Naive thymus-derived CD8-positive, alpha-beta T cell (primary cell): Measurements from ENCODE around the gene KRTAP12-1. TPM values are rescaled to one million over a fixed set of nuclear protein-coding genes. Genes with fewer than 3 reads are reported as not detected.
"Not testable (repeated sequence)": the region's sequence is repeated elsewhere in the genome, so short reads cannot be mapped to it uniquely, and the experiment has no call there.

Experiments used
- ATAC-seq, 2 donors: fragments of 150-1000 bp; cut with Tn5 transposase in 1 of 2; sonication (Bioruptor Pico), chemical (Tn5 transposase) in 1 of 2; 1 replicate in 1 of 2; 2 replicates in 1 of 2; pipeline ENCODE4 v1.10.0; 2021; ENCODE audit warnings: mild to moderate bottlenecking in 2 of 2, moderate library complexity in 2 of 2
- POLR2A ChIA-PET: fragments of 350-600 bp; sonication (Branson Sonifier 250); formaldehyde crosslinking; loops from one replicate; lab custom pipeline; 2021; ENCODE audit warnings: antibody characterized with exemption; lab: Charles Lee
- DNase-seq, 10 donors: peaks; one replicate each; pipeline versions ENCODE4 v3.0.0 to v3.0.0-alpha.2; 2020 to 2022
- H3K27ac Mint-ChIP-seq, 10 donors: one replicate each; pipeline ENCODE4 v1.8.0; 2020 to 2022; ENCODE audit warnings: mild to moderate bottlenecking in 10 of 10, mixed read lengths in 10 of 10, moderate library complexity in 4 of 10, inconsistent platforms in 1 of 10
- H3K27me3 Mint-ChIP-seq, 5 donors: one replicate each; pipeline ENCODE4 v1.8.0; 2021 to 2022; ENCODE audit warnings: mixed read lengths in 5 of 5
- H3K36me3 Mint-ChIP-seq, 3 donors: one replicate each; pipeline ENCODE4 v1.8.0; 2020 to 2022; ENCODE audit warnings: mixed read lengths in 3 of 3, mild to moderate bottlenecking in 2 of 3, inconsistent platforms in 1 of 3
- H3K4me1 Mint-ChIP-seq, 4 donors: one replicate each; pipeline ENCODE4 v1.8.0; 2021 to 2022; ENCODE audit warnings: mixed read lengths in 4 of 4
- H3K4me3 Mint-ChIP-seq, 10 donors: one replicate each; pipeline ENCODE4 v1.8.0; 2020 to 2022; ENCODE audit warnings: mild to moderate bottlenecking in 10 of 10, mixed read lengths in 10 of 10, moderate library complexity in 6 of 10, inconsistent platforms in 1 of 10
- H3K9me3 Mint-ChIP-seq, 9 donors: one replicate each; pipeline ENCODE4 v1.8.0; 2020 to 2022; ENCODE audit warnings: mixed read lengths in 9 of 9, mild to moderate bottlenecking in 3 of 9, inconsistent platforms in 1 of 9, moderate library complexity in 1 of 9
- polyA plus RNA-seq, 3 donors: library from polyadenylated mRNA; unstranded; fragments of 300-500 nt; fragmentation: Illumina TruSeq; gene quantifications; one replicate each; pipeline ENCODE4 v1.2.3, GENCODE V29; 2021
- total RNA-seq, 8 experiments: library from RNA in 2 of 8; stranded (reverse) in 2 of 8; gene quantifications; one replicate each; pipeline ENCODE4 v1.2.3 and lab custom pipeline; 2021 to 2026

The KRTAP12-1 gene
- total and polyA plus RNA-seq, 5 experiments from 2014 or later = not detected

DNA sequence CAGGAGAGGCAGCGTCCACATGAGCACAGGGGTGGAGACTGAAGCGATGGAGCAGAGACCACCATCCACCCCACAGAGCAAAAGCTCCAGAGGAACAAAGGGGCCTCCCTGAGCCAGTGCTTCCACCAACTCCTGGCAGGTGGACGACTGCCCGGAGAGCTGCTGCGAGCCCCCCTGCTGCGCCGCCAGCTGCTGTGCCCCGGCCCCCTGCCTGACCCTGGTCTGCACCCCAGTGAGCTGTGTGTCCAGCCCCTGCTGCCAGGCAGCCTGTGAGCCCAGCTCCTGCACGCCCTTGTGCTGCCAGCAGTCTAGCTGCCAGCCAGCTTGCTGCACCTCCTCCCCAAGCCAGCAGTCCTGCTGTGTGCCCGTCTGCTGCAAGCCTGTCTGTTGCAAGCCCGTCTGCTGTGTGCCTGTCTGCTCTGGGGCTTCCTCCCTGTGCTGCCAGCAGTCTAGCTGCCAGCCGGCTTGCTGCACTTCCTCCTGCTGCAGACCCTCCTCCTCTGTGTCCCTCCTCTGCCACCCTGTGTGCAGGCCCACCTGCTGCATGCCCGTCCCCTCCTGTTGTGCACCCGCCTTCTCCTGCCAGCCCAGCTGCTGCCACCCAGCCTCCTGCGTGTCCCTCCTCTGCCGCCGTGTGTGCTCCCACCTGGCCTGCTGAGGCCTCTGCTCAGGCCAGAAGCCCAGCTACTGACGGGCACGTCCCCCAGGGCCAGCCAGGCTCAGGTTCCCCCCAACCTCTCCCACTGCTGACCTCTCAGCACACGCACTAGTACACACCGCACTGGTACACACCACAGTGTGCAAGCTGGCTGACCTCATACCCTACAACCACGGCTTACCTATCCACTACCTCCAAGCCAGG lies 20.4 kb upstream of the KRTAP12-1 start:
- Mint-ChIP-seq H3K27ac (peak overlapping the region in 1 of 10 donors; percentile 4), H3K4me3 (no peak overlapping the region), H3K36me3 (peaks cover 7 to 8% (median 7%) of the 10 kb centered on the region in 3 donors), H3K27me3 (peaks cover 44 to 95% (median 59%) of the 10 kb centered on the region in 5 donors), H3K4me1 (peaks cover 0 to 29% (median 15%) of the 10 kb centered on the region in 4 donors), H3K9me3 (peaks cover 0 to 22% (median 8%) of the 10 kb centered on the region in 9 donors)
- no peak for ATAC-seq
- no peak for DNase-seq
- POLR2A ChIA-PET = no interaction called here

DNA sequence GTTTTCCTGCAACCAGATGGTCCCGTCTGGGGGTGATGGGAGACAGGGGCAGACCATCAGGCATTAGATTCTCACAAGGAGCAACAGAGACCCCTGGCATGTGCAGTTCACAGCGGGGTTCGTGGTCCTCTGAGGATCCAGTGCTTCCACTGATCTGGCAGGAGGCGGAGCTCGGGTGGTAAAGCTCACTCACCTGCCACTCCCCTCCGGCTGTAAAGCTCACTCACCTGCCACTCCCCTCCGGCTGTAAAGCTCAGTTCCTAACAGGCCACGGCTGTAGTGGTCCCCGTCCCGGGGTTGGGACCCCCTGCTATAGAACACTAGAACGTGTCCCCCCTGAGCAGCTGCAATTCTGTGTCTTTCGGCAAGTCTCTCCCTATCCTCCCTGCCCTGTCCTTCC lies 19.6 kb upstream of the KRTAP12-1 start:
- Mint-ChIP-seq H3K4me1 (peaks cover 0 to 35% (median 18%) of the 10 kb centered on the region in 4 donors), H3K36me3 (peaks cover 7 to 8% (median 7%) of the 10 kb centered on the region in 3 donors), H3K27me3 (peaks cover 43 to 95% (median 59%) of the 10 kb centered on the region in 5 donors), H3K4me3 (no peak overlapping the region), H3K27ac (no peak overlapping the region), H3K9me3 (peaks cover 0 to 22% (median 8%) of the 10 kb centered on the region in 9 donors)
- no peak for ATAC-seq
- POLR2A ChIA-PET = no interaction called here
- no peak for DNase-seq

DNA sequence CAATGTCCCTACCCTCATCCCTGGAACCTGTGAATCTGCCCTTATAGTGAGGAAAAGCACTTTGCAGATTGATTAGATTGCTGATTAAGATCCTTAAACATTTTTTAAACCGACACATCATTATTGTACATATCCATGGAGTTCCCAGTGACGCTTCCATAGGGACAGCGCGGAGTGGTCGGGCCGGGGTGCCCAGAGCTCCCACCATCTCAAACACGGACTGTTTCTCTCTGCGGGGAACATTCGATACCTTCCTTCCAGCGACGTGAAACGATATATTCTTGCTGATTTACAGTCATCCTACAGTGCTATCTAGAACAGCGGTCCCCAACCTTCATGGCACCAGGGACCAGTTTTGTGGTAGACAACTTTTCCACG lies 19.0 kb upstream of the KRTAP12-1 start:
- Mint-ChIP-seq H3K27ac (no peak overlapping the region), H3K27me3 (peaks cover 43 to 95% (median 58%) of the 10 kb centered on the region in 5 donors), H3K9me3 (peaks cover 0 to 19% (median 7%) of the 10 kb centered on the region in 9 donors), H3K4me1 (peaks cover 0 to 41% (median 18%) of the 10 kb centered on the region in 4 donors), H3K36me3 (peaks cover 6 to 8% (median 7%) of the 10 kb centered on the region in 3 donors), H3K4me3 (no peak overlapping the region)
- POLR2A ChIA-PET = no interaction called here
- no peak for ATAC-seq
- DNase-seq = no peak

- ATAC-seq (no peak), DNase-seq (no peak)
- Mint-ChIP-seq H3K27ac (peak overlapping the region in 1 of 10 donors; percentile 52), H3K27me3 (peaks cover 38 to 89% (median 55%) of the 10 kb centered on the region in 5 donors), H3K36me3 (peaks cover 2 to 3% (median 2%) of the 10 kb centered on the region in 3 donors), H3K4me1 (peaks cover 0 to 47% (median 20%) of the 10 kb centered on the region in 4 donors), H3K4me3 (peak overlapping the region in 1 of 10 donors; percentile 48), H3K9me3 (peaks cover 0 to 13% (median 3%) of the 10 kb centered on the region in 9 donors)
- POLR2A ChIA-PET = interaction anchor here (0.8 to 1.1 kb wide), 2 partner anchors 8 to 43 kb away, joined by 3 read pairs; partner anchors contain the start of gene KRTAP12-3
Measured at GRCh38 chr21:44700101-44701022, 18.4 kb upstream of the KRTAP12-1 start.

DNA sequence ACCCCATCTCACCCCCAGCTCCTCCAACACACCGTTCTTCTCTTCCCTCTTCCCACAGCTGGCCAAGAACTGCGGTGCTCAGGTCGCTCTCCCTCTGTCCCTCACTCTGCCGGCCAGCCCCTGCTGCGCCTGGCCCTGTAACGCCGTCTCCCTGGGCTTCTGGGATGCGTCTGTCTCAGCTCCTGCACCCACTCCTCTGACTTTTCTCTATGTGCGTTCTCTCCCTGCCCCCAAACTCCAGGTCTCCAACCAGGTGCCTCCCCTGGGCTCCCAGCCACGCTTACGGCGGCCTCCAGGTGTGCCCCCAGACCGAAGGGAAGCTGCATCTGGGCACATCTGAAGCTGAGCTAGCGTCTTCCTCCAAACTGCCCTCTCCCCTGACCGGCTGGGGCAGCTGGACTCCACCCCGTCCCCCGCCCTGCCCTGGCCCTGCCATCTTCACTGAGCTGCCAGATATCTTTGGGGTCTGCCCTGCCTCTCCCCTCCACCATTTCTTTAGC lies 17.6 kb upstream of the KRTAP12-1 start:
- Mint-ChIP-seq H3K27ac (peak overlapping the region in 3 of 10 donors; percentile 9 to 88 (median 25)), H3K36me3 (peaks cover 0 to 2% (median 2%) of the 10 kb centered on the region in 3 donors), H3K9me3 (peaks cover 0 to 5% (median 0%) of the 10 kb centered on the region in 9 donors), H3K27me3 (peaks cover 33 to 81% (median 49%) of the 10 kb centered on the region in 5 donors), H3K4me3 (peak overlapping the region in 1 of 10 donors; percentile 48), H3K4me1 (peaks cover 4 to 55% (median 24%) of the 10 kb centered on the region in 4 donors)
- DNase-seq (no peak), ATAC-seq (no peak)
- POLR2A ChIA-PET = interaction anchor here (0.8 to 1.1 kb wide), 2 partner anchors 9 to 42 kb away, joined by 3 read pairs; partner anchors contain the start of gene KRTAP12-3

DNA sequence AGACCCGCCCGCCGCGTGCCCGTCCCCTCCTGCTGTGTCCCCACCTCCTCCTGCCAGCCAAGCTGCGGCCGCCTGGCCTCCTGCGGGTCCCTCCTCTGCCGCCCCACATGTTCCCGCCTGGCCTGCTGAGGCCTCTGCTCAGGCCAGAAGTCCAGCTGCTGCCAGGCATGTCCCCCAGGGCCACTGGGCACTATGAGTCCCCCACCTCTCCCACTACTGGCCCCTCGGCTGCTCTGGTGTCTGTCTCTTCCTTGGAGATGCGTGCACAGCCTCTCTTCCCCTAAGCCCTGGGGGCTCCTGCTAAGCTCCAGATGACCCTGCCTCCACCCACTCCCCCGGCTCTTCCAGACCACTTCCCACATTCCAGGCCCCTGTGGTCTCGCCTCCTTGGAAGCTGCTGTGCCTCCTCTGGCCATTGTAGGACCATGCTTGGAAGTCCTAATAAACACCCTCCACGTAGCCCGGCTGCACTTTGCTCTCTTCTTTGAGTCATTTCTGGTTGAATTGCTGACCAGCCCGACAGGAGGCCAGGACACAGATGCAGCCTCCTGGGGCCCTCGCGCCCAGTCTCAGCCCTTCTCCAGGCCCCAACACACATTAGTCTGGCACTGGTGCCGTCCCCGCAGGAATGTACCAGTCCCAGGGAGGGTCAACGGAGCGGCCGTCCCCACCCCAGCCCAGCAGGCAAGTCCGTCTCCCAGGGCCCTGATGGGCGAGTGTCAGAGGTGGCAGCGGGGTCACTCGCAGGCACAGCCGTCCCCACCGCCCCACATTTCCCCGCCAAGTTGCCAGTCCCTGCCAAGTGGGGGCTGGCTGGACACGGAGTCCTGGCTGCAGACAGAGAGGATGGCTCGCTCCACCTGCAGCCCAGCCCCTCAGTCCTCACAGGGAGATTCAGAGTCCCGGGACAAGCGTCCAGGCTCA lies 16.1 kb upstream of the KRTAP12-1 start:
- POLR2A ChIA-PET = interaction anchor here (0.6 kb wide), 1 partner anchor 39 kb away, joined by 3 read pairs; no protein-coding TSS in a partner anchor
- Mint-ChIP-seq H3K27me3 (peaks cover 29 to 66% (median 44%) of the 10 kb centered on the region in 5 donors), H3K36me3 (peaks cover 0 to 2% (median 2%) of the 10 kb centered on the region in 3 donors), H3K4me3 (peak overlapping the region in 3 of 10 donors; percentile 11 to 58 (median 54)), H3K27ac (peak overlapping the region in 1 of 10 donors; percentile 47), H3K9me3 (peaks cover 0 to 7% (median 0%) of the 10 kb centered on the region in 9 donors), H3K4me1 (peaks cover 5 to 62% (median 26%) of the 10 kb centered on the region in 4 donors)
- DNase-seq = no peak
- no peak for ATAC-seq

DNA sequence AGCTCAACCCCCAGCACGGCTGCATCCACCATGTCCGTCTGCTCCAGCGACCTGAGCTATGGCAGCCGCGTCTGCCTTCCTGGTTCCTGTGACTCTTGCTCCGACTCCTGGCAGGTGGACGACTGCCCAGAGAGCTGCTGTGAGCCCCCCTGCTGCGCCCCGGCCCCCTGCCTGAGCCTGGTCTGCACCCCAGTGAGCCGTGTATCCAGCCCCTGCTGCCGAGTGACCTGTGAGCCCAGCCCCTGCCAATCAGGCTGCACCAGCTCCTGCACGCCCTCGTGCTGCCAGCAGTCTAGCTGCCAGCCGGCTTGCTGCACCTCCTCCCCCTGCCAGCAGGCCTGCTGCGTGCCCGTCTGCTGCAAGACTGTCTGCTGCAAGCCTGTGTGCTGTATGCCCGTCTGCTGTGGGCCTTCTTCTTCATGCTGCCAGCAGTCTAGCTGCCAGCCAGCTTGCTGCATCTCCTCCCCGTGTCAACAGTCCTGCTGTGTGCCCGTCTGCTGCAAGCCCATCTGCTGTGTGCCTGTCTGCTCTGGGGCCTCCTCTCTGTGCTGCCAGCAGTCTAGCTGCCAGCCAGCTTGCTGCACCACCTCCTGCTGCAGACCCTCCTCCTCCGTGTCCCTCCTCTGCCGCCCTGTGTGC lies 15.3 kb upstream of the KRTAP12-1 start, which contains the start of gene KRTAP10-12:
Gene KRTAP10-12, plus strand, starts transcription at position 1 of the 639 bp plus-strand sequence. Its CDS starts 30 bp downstream, at position 31.
- peak within 1 kb of the TSS in 6 of 10 donors; percentile 11 to 62 (median 38) for H3K27ac Mint-ChIP-seq
- H3K4me1 Mint-ChIP-seq = peaks cover 5 to 62% (median 24%) of the 10 kb centered on the region in 4 donors
- POLR2A ChIA-PET, ATAC-seq, DNase-seq, H3K36me3 Mint-ChIP-seq: not testable (repeated sequence)
- H3K27me3 Mint-ChIP-seq = peaks cover 24 to 59% (median 42%) of the 10 kb centered on the region in 5 donors
- H3K9me3 Mint-ChIP-seq = peaks cover 0 to 14% (median 2%) of the 10 kb centered on the region in 9 donors
- peak within 1 kb of the TSS in 4 of 10 donors; percentile 11 to 72 (median 51) for H3K4me3 Mint-ChIP-seq

DNA sequence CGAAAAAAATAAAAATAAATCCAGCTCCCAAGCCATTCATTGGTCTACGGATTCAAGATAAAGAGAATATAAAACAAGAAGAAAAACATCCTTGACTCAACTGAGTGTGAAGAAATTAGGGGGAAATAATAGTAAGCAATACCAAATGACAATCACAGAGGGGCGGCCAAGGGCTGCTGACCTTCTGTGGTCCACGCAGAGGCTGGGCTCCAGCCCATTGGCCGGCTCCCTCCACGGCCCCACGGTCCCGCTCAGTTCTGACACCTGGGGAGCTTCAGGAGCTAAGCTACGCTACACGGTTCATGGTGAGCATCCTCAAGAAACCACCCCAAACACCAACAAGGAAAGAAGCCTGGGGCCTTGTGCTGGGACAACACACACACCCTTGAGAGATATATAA lies 14.6 kb upstream of the KRTAP12-1 start:
- no peak for ATAC-seq
- POLR2A ChIA-PET = interaction anchor here (1.0 kb wide), 1 partner anchor 38 kb away, joined by 3 read pairs; no protein-coding TSS in a partner anchor
- Mint-ChIP-seq H3K27me3 (peaks cover 20 to 51% (median 39%) of the 10 kb centered on the region in 5 donors), H3K36me3 (peaks cover 0 to 5% (median 2%) of the 10 kb centered on the region in 3 donors), H3K27ac (peak overlapping the region in 2 of 10 donors; percentile 29 to 37), H3K4me3 (peak overlapping the region in 1 of 10 donors; percentile 24), H3K4me1 (peaks cover 12 to 64% (median 29%) of the 10 kb centered on the region in 4 donors), H3K9me3 (peaks cover 0 to 15% (median 3%) of the 10 kb centered on the region in 9 donors)
- no peak for DNase-seq

DNA sequence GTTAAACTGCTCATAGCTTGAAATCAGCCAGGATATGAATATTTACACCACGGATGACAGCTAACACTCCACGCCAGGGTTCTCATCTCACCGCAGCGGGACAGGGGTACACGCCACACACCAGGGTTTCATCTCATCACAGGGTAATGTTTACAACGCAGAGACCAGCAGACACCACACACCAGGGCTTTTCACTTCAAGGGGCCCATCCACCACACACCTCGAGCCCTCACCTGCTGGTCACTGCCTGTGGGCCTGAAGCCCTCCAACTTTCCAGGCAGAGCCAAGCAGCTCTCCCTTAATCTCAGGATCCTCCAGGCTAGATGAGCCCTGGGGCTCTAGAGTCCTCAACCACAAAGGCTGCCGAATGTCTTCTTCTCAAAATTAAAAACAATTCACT lies 13.7 kb upstream of the KRTAP12-1 start:
- H3K27me3 Mint-ChIP-seq = peaks cover 15 to 42% (median 31%) of the 10 kb centered on the region in 5 donors
- DNase-seq (no peak), ATAC-seq (no peak)
- peaks cover 0 to 5% (median 2%) of the 10 kb centered on the region in 3 donors for H3K36me3 Mint-ChIP-seq
- H3K27ac Mint-ChIP-seq = peak overlapping the region in 6 of 10 donors; percentile 11 to 73 (median 38)
- peaks cover 0 to 15% (median 3%) of the 10 kb centered on the region in 9 donors for H3K9me3 Mint-ChIP-seq
- POLR2A ChIA-PET = no interaction called here
- peak overlapping the region in 1 of 10 donors; percentile 4 for H3K4me3 Mint-ChIP-seq
- peaks cover 16 to 72% (median 35%) of the 10 kb centered on the region in 4 donors for H3K4me1 Mint-ChIP-seq

GRCh38 chr21:44695184-44695583 lies 13.2 kb upstream of the KRTAP12-1 start:
- H3K27me3 Mint-ChIP-seq = peaks cover 15 to 41% (median 31%) of the 10 kb centered on the region in 5 donors
- H3K36me3 Mint-ChIP-seq = peaks cover 0 to 5% (median 2%) of the 10 kb centered on the region in 3 donors
- H3K4me3 Mint-ChIP-seq = peak overlapping the region in 1 of 10 donors; percentile 4
- DNase-seq = no peak
- H3K4me1 Mint-ChIP-seq = peaks cover 16 to 72% (median 37%) of the 10 kb centered on the region in 4 donors
- ATAC-seq = no peak
- POLR2A ChIA-PET = interaction anchor here (1.4 kb wide), 1 partner anchor 77 kb away, joined by 3 read pairs; no protein-coding TSS in a partner anchor
- H3K27ac Mint-ChIP-seq = peak overlapping the region in 4 of 10 donors; percentile 11 to 73 (median 48)
- peaks cover 0 to 15% (median 3%) of the 10 kb centered on the region in 9 donors for H3K9me3 Mint-ChIP-seq
